Esophagus (tissue), 2 donors: ENCODE data around the gene CDH15. TPM values are rescaled to one million over a fixed set of nuclear protein-coding genes. Genes with fewer than 3 reads are reported as not detected.
"Not testable (repeated sequence)": the region's sequence is repeated elsewhere in the genome, so short reads cannot be mapped to it uniquely, and the experiment has no call there.

ENCODE experiments used
- H3K27ac ChIP-seq, 2 donors: one replicate each; pipeline ENCODE4 v1.5.1; 2013; ENCODE audit warnings: low read depth in 2 of 2, mild to moderate bottlenecking in 2 of 2, inconsistent platforms in 1 of 2, low read length in 1 of 2, moderate library complexity in 1 of 2
- H3K27me3 ChIP-seq, 2 donors: one replicate each; pipeline ENCODE4 v1.6.1; 2013; ENCODE audit warnings: low read length in 2 of 2, control low read depth in 1 of 2, mild to moderate bottlenecking in 1 of 2; ENCODE audit not compliant: insufficient read depth in 2 of 2, control insufficient read depth in 1 of 2
- H3K36me3 ChIP-seq, 2 donors: one replicate each; pipeline ENCODE4 v1.6.1; 2013; ENCODE audit warnings: low read length in 1 of 2; ENCODE audit not compliant: control insufficient read depth in 2 of 2, insufficient read depth in 2 of 2
- H3K4me1 ChIP-seq, 2 donors: one replicate each; pipeline ENCODE4 v1.6.1; 2013; ENCODE audit warnings: low read length in 1 of 2; ENCODE audit not compliant: control insufficient read depth in 2 of 2, insufficient read depth in 2 of 2
- H3K4me3 ChIP-seq, 2 donors: one replicate each; pipeline ENCODE4 v1.5.1; 2013; ENCODE audit warnings: low read length in 2 of 2, mild to moderate bottlenecking in 2 of 2, low read depth in 1 of 2, moderate library complexity in 1 of 2
- H3K9me3 ChIP-seq, 2 donors: one replicate each; pipeline ENCODE4 v1.6.1; 2013; ENCODE audit warnings: mild to moderate bottlenecking in 2 of 2, low read depth in 1 of 2, low read length in 1 of 2, moderate library complexity in 1 of 2; ENCODE audit not compliant: control insufficient read depth in 2 of 2, insufficient read depth in 1 of 2
- WGBS, 2 donors: extraction: QIAGEN DNeasy Blood & Tissue Kit; methylation state at CpG; one replicate each; pipeline ENCODE4 v1.1.7; 2013; 5-methylcytosine and 5-hydroxymethylcytosine counted together
- polyA plus RNA-seq, 2 donors: library from polyadenylated mRNA; stranded (reverse); fragments of 200-250 nt; gene quantifications; one replicate each; pipeline ENCODE4 v1.2.3, GENCODE V29; 2013
- donor health status: healthy with polysubstance abuse.
- donor health status: Bipolar disorder and iron deficiency.

CDH15 gene
- polyA plus RNA-seq, 2 donors: not detected

- no peaks in the 10 kb centered on the region for H3K9me3 ChIP-seq
- no peak overlapping the region for H3K27ac ChIP-seq
- 61 to 65% methylated on average over 19 of the region's 19 CpGs for WGBS, 2 donors
- H3K4me1 ChIP-seq: peaks cover 2 to 4% of the 10 kb centered on the region in 2 donors
- peaks cover 0 to 5% of the 10 kb centered on the region in 2 donors for H3K27me3 ChIP-seq
- H3K36me3 ChIP-seq: no peaks in the 10 kb centered on the region
- H3K4me3 ChIP-seq: no peak overlapping the region
Measured at GRCh38 chr16:89187032-89187769, 15.7 kb downstream of the CDH15 start.

- Histone ChIP-seq H3K4me1 (peaks cover 3 to 6% of the 10 kb centered on the region in 2 donors), H3K27ac (no peak overlapping the region), H3K4me3 (no peak overlapping the region), H3K9me3 (no peaks in the 10 kb centered on the region), H3K27me3 (peaks cover 0 to 5% of the 10 kb centered on the region in 2 donors), H3K36me3 (no peaks in the 10 kb centered on the region)
- WGBS, 2 donors: 67 to 75% methylated on average over 19 of the region's 19 CpGs
Measured at GRCh38 chr16:89187770-89188392, 16.3 kb downstream of the CDH15 start.

- not testable (repeated sequence) for H3K36me3 ChIP-seq, H3K27ac ChIP-seq, H3K4me3 ChIP-seq, H3K9me3 ChIP-seq, H3K4me1 ChIP-seq, H3K27me3 ChIP-seq
- WGBS, 2 donors: 92 to 94% methylated on average over 25 of the region's 25 CpGs
Measured at GRCh38 chr16:89188471-89189357, 17.2 kb downstream of the CDH15 start.

GRCh38 chr16:89189358-89190025 is 17.9 kb downstream of the CDH15 start:
- Histone ChIP-seq H3K4me3 (no peak overlapping the region), H3K36me3 (no peaks in the 10 kb centered on the region), H3K9me3 (no peaks in the 10 kb centered on the region), H3K27me3 (peaks cover 0 to 5% of the 10 kb centered on the region in 2 donors), H3K4me1 (peaks cover 3 to 4% of the 10 kb centered on the region in 2 donors), H3K27ac (no peak overlapping the region)
- 55 to 65% methylated on average over 14 of the region's 14 CpGs for WGBS, 2 donors

GRCh38 chr16:89190150-89190958 is 18.8 kb downstream of the CDH15 start:
- Histone ChIP-seq H3K27ac (no peak overlapping the region), H3K27me3 (peaks cover 0 to 5% of the 10 kb centered on the region in 2 donors), H3K9me3 (no peaks in the 10 kb centered on the region), H3K36me3 (no peaks in the 10 kb centered on the region), H3K4me1 (peaks cover 3 to 4% of the 10 kb centered on the region in 2 donors), H3K4me3 (no peak overlapping the region)
- WGBS, 2 donors: 58 to 69% methylated on average over 27 to 28 of the region's 28 CpGs

- H3K4me1 ChIP-seq: peaks cover 3 to 4% of the 10 kb centered on the region in 2 donors
- H3K27me3 ChIP-seq: peaks cover 0 to 5% of the 10 kb centered on the region in 2 donors
- no peak overlapping the region for H3K4me3 ChIP-seq
- H3K27ac ChIP-seq: no peak overlapping the region
- no peaks in the 10 kb centered on the region for H3K9me3 ChIP-seq
- H3K36me3 ChIP-seq: no peaks in the 10 kb centered on the region
- 48 to 60% methylated on average over 42 to 44 of the region's 44 CpGs for WGBS, 2 donors
Measured at GRCh38 chr16:89191033-89191900, 19.7 kb downstream of the CDH15 start.

GRCh38 chr16:89191901-89192185 is 20.3 kb downstream of the CDH15 start:
- Histone ChIP-seq H3K4me1 (peaks cover 3 to 4% of the 10 kb centered on the region in 2 donors), H3K9me3 (no peaks in the 10 kb centered on the region), H3K4me3 (peak overlapping the region in 1 of 2 donors; percentile 17), H3K27ac (no peak overlapping the region), H3K27me3 (peaks cover 0 to 5% of the 10 kb centered on the region in 2 donors), H3K36me3 (no peaks in the 10 kb centered on the region)
- WGBS, 2 donors: 2 to 6% methylated on average over 15 to 19 of the region's 19 CpGs

GRCh38 chr16:89192186-89192955 is 20.8 kb downstream of the CDH15 start:
- H3K27me3 ChIP-seq, H3K4me1 ChIP-seq, H3K36me3 ChIP-seq, H3K27ac ChIP-seq, H3K9me3 ChIP-seq: not testable (repeated sequence)
- 4 to 11% methylated on average over 53 to 63 of the region's 63 CpGs for WGBS, 2 donors
- H3K4me3 ChIP-seq: peak overlapping the region; percentile 17 to 29
